Naive thymus-derived CD8-positive, alpha-beta T cell (primary cell): Measurements from ENCODE around the gene RTKN. TPM values are rescaled to one million over a fixed set of nuclear protein-coding genes. Genes with fewer than 3 reads are reported as not detected.
"Not testable (repeated sequence)": the region's sequence is repeated elsewhere in the genome, so short reads cannot be mapped to it uniquely, and the experiment has no call there.

Experiments
- ATAC-seq, 2 donors: fragments of 150-1000 bp; cut with Tn5 transposase in 1 of 2; sonication (Bioruptor Pico), chemical (Tn5 transposase) in 1 of 2; 1 replicate in 1 of 2; 2 replicates in 1 of 2; pipeline ENCODE4 v1.10.0; 2021; ENCODE audit warnings: mild to moderate bottlenecking in 2 of 2, moderate library complexity in 2 of 2
- POLR2A ChIA-PET: fragments of 350-600 bp; sonication (Branson Sonifier 250); formaldehyde crosslinking; loops from one replicate; lab custom pipeline; 2021; ENCODE audit warnings: antibody characterized with exemption; lab: Charles Lee
- DNase-seq, 10 donors: peaks; one replicate each; pipeline versions ENCODE4 v3.0.0 to v3.0.0-alpha.2; 2020 to 2022
- H3K27ac Mint-ChIP-seq, 10 donors: one replicate each; pipeline ENCODE4 v1.8.0; 2020 to 2022; ENCODE audit warnings: mild to moderate bottlenecking in 10 of 10, mixed read lengths in 10 of 10, moderate library complexity in 4 of 10, inconsistent platforms in 1 of 10
- H3K27me3 Mint-ChIP-seq, 5 donors: one replicate each; pipeline ENCODE4 v1.8.0; 2021 to 2022; ENCODE audit warnings: mixed read lengths in 5 of 5
- H3K36me3 Mint-ChIP-seq, 3 donors: one replicate each; pipeline ENCODE4 v1.8.0; 2020 to 2022; ENCODE audit warnings: mixed read lengths in 3 of 3, mild to moderate bottlenecking in 2 of 3, inconsistent platforms in 1 of 3
- H3K4me1 Mint-ChIP-seq, 4 donors: one replicate each; pipeline ENCODE4 v1.8.0; 2021 to 2022; ENCODE audit warnings: mixed read lengths in 4 of 4
- H3K4me3 Mint-ChIP-seq, 10 donors: one replicate each; pipeline ENCODE4 v1.8.0; 2020 to 2022; ENCODE audit warnings: mild to moderate bottlenecking in 10 of 10, mixed read lengths in 10 of 10, moderate library complexity in 6 of 10, inconsistent platforms in 1 of 10
- H3K9me3 Mint-ChIP-seq, 9 donors: one replicate each; pipeline ENCODE4 v1.8.0; 2020 to 2022; ENCODE audit warnings: mixed read lengths in 9 of 9, mild to moderate bottlenecking in 3 of 9, inconsistent platforms in 1 of 9, moderate library complexity in 1 of 9
- polyA plus RNA-seq, 3 donors: library from polyadenylated mRNA; unstranded; fragments of 300-500 nt; fragmentation: Illumina TruSeq; gene quantifications; one replicate each; pipeline ENCODE4 v1.2.3, GENCODE V29; 2021
- total RNA-seq, 8 experiments: library from RNA in 2 of 8; stranded (reverse) in 2 of 8; gene quantifications; one replicate each; pipeline ENCODE4 v1.2.3 and lab custom pipeline; 2021 to 2026

Gene RTKN
- total and polyA plus RNA-seq, 5 experiments from 2014 or later, result 0.09 to 0.54 (median 0.39) TPM; not detected in 1

- H3K9me3 Mint-ChIP-seq, result no peaks in the 10 kb centered on the region
- H3K36me3 Mint-ChIP-seq, result peaks cover 0 to 11% (median 7%) of the 10 kb centered on the region in 3 donors
- POLR2A ChIA-PET, result no interaction called here
- H3K4me1 Mint-ChIP-seq, result no peaks in the 10 kb centered on the region
- ATAC-seq (no peak), DNase-seq (no peak)
- H3K27ac Mint-ChIP-seq, result no peak overlapping the region
- no peaks in the 10 kb centered on the region for H3K27me3 Mint-ChIP-seq
- H3K4me3 Mint-ChIP-seq, result no peak overlapping the region
These were observed 12.0 kb downstream of the RTKN start for GRCh38 chr2:74429487-74430451.

- H3K27me3 Mint-ChIP-seq, result no peaks in the 10 kb centered on the region
- ATAC-seq, result no peak
- no peak overlapping the region for H3K4me3 Mint-ChIP-seq
- H3K4me1 Mint-ChIP-seq, result no peaks in the 10 kb centered on the region
- POLR2A ChIA-PET, result no interaction called here
- H3K27ac Mint-ChIP-seq, result peak overlapping the region in 1 of 10 donors; percentile 74
- peaks cover 0 to 13% (median 7%) of the 10 kb centered on the region in 3 donors for H3K36me3 Mint-ChIP-seq
- DNase-seq, result no peak
- no peaks in the 10 kb centered on the region for H3K9me3 Mint-ChIP-seq
These were observed 13.1 kb downstream of the RTKN start for GRCh38 chr2:74428675-74429074.

- H3K9me3 Mint-ChIP-seq, result no peaks in the 10 kb centered on the region
- H3K4me3 Mint-ChIP-seq, result no peak overlapping the region
- DNase-seq (no peak), ATAC-seq (no peak)
- H3K36me3 Mint-ChIP-seq, result peaks cover 0 to 13% (median 7%) of the 10 kb centered on the region in 3 donors
- no peaks in the 10 kb centered on the region for H3K27me3 Mint-ChIP-seq
- H3K27ac Mint-ChIP-seq, result peak overlapping the region in 5 of 10 donors; percentile 12 to 83 (median 61)
- peaks cover 4 to 6% (median 5%) of the 10 kb centered on the region in 4 donors for H3K4me1 Mint-ChIP-seq
- POLR2A ChIA-PET, result no interaction called here
These were observed 14.2 kb downstream of the RTKN start for GRCh38 chr2:74427551-74427950.

GRCh38 chr2:74426181-74426758, 15.5 kb downstream of the RTKN start:
- H3K4me1 Mint-ChIP-seq, result peaks cover 8 to 16% (median 13%) of the 10 kb centered on the region in 4 donors
- POLR2A ChIA-PET, result no interaction called here
- H3K36me3 Mint-ChIP-seq, result peaks cover 0 to 13% (median 7%) of the 10 kb centered on the region in 3 donors
- no peak overlapping the region for H3K4me3 Mint-ChIP-seq
- ATAC-seq (no peak), DNase-seq (no peak)
- H3K27ac Mint-ChIP-seq, result no peak overlapping the region
- no peaks in the 10 kb centered on the region for H3K27me3 Mint-ChIP-seq
- no peaks in the 10 kb centered on the region for H3K9me3 Mint-ChIP-seq

- Mint-ChIP-seq H3K36me3 (peaks cover 0 to 13% (median 7%) of the 10 kb centered on the region in 3 donors), H3K27ac (no peak overlapping the region), H3K4me1 (peaks cover 11 to 23% (median 17%) of the 10 kb centered on the region in 4 donors), H3K4me3 (no peak overlapping the region), H3K27me3 (no peaks in the 10 kb centered on the region), H3K9me3 (no peaks in the 10 kb centered on the region)
- ATAC-seq, result no peak
- POLR2A ChIA-PET, result interaction anchor here (1.1 kb wide), 1 partner anchor 10 kb away, joined by 3 read pairs; no protein-coding TSS in a partner anchor
- DNase-seq, result no peak
These were observed 16.2 kb downstream of the RTKN start for GRCh38 chr2:74425523-74425922.

- H3K36me3 Mint-ChIP-seq, result peaks cover 0 to 13% (median 7%) of the 10 kb centered on the region in 3 donors
- no peak for ATAC-seq
- POLR2A ChIA-PET, result interaction anchor here (1.1 kb wide), 1 partner anchor 10 kb away, joined by 3 read pairs; no protein-coding TSS in a partner anchor
- no peak for DNase-seq
- peaks cover 16 to 28% (median 23%) of the 10 kb centered on the region in 4 donors for H3K4me1 Mint-ChIP-seq
- H3K4me3 Mint-ChIP-seq, result no peak overlapping the region
- no peaks in the 10 kb centered on the region for H3K27me3 Mint-ChIP-seq
- H3K9me3 Mint-ChIP-seq, result no peaks in the 10 kb centered on the region
- no peak overlapping the region for H3K27ac Mint-ChIP-seq
These were observed 16.7 kb downstream of the RTKN start for GRCh38 chr2:74424995-74425406.

- POLR2A ChIA-PET, result interaction anchor here (1.1 kb wide), 1 partner anchor 9 kb away, joined by 3 read pairs; no protein-coding TSS in a partner anchor
- peaks cover 0 to 13% (median 7%) of the 10 kb centered on the region in 3 donors for H3K36me3 Mint-ChIP-seq
- ATAC-seq, result no peak
- H3K4me3 Mint-ChIP-seq, result peak overlapping the region in 1 of 10 donors; percentile 57
- H3K27me3 Mint-ChIP-seq, result no peaks in the 10 kb centered on the region
- peaks cover 18 to 30% (median 27%) of the 10 kb centered on the region in 4 donors for H3K4me1 Mint-ChIP-seq
- no peak for DNase-seq
- peak overlapping the region in 2 of 10 donors; percentile 51 to 76 for H3K27ac Mint-ChIP-seq
- H3K9me3 Mint-ChIP-seq, result no peaks in the 10 kb centered on the region
These were observed 17.4 kb downstream of the RTKN start for GRCh38 chr2:74424139-74424992.

- peaks cover 0 to 13% (median 7%) of the 10 kb centered on the region in 3 donors for H3K36me3 Mint-ChIP-seq
- peak in 1 of 10 donors; percentile 59 for DNase-seq
- H3K4me1 Mint-ChIP-seq, result peaks cover 18 to 33% (median 27%) of the 10 kb centered on the region in 4 donors
- POLR2A ChIA-PET, result interaction anchor here (3.0 kb wide), 1 partner anchor 32 kb away, joined by 22 read pairs; the partner anchor contains the start of gene INO80B
- H3K27me3 Mint-ChIP-seq, result no peaks in the 10 kb centered on the region
- ATAC-seq, result no peak
- peak overlapping the region; percentile 96 to 100 (median 99) for H3K4me3 Mint-ChIP-seq
- H3K9me3 Mint-ChIP-seq, result no peaks in the 10 kb centered on the region
- peak overlapping the region; percentile 49 to 100 (median 99) for H3K27ac Mint-ChIP-seq
These were observed 18.3 kb downstream of the RTKN start for GRCh38 chr2:74423231-74424095.

- Mint-ChIP-seq H3K27me3 (no peaks in the 10 kb centered on the region), H3K36me3 (peaks cover 0 to 9% (median 7%) of the 10 kb centered on the region in 3 donors)
- ATAC-seq, result peak; percentile 85 to 87
These were observed 20.4 kb downstream of the RTKN start, which contains the start of the genes C2orf81 and WDR54 for GRCh38 chr2:74421221-74421870. TSS of gene C2orf81 (minus strand) at chr2:74421619. CDS start at chr2:74421560, 59 bp downstream. TSS of gene WDR54 (plus strand) at chr2:74421730. CDS start at chr2:74422154, 424 bp downstream.

GRCh38 chr2:74420443-74421103, 21.2 kb downstream of the RTKN start:
- H3K27ac Mint-ChIP-seq, result peak overlapping the region; percentile 96 to 100 (median 99)
- not testable (repeated sequence) for H3K27me3 Mint-ChIP-seq, ATAC-seq, H3K36me3 Mint-ChIP-seq, H3K9me3 Mint-ChIP-seq
- peaks cover 18 to 47% (median 32%) of the 10 kb centered on the region in 4 donors for H3K4me1 Mint-ChIP-seq
- H3K4me3 Mint-ChIP-seq, result peak overlapping the region; percentile 96 to 100 (median 99)
- DNase-seq, result peak in 2 of 10 donors; percentile 24 to 59
- POLR2A ChIA-PET, result interaction anchor here (0.6 to 3.0 kb wide), 8 partner anchors 30 to 270 kb away, joined by 4 to 22 read pairs (median 10); partner anchors contain the start of genes CCDC142, INO80B, MRPL53 and TTC31

More at GRCh38 chr2:74421221-74421870, 20.4 kb downstream of the RTKN start, which contains the start of the genes C2orf81 and WDR54:
- Mint-ChIP-seq H3K4me3 (peak within 1 kb of the TSS; percentile 96 to 100 (median 99)), H3K27ac (peak within 1 kb of the TSS; percentile 96 to 100 (median 99)), H3K4me1 (peaks cover 18 to 40% (median 28%) of the 10 kb centered on the region in 4 donors), H3K9me3 (no peaks in the 10 kb centered on the region)
- POLR2A ChIA-PET, result interaction anchor here (0.6 to 3.0 kb wide), 9 partner anchors 30 to 271 kb away, joined by 3 to 22 read pairs (median 7); partner anchors contain the start of genes AUP1, CCDC142, HTRA2 and INO80B
- DNase-seq, result peak; percentile 90 to 97 (median 96)
